ENCODE measurements around the gene TSKU.

The TSKU gene

DNA sequence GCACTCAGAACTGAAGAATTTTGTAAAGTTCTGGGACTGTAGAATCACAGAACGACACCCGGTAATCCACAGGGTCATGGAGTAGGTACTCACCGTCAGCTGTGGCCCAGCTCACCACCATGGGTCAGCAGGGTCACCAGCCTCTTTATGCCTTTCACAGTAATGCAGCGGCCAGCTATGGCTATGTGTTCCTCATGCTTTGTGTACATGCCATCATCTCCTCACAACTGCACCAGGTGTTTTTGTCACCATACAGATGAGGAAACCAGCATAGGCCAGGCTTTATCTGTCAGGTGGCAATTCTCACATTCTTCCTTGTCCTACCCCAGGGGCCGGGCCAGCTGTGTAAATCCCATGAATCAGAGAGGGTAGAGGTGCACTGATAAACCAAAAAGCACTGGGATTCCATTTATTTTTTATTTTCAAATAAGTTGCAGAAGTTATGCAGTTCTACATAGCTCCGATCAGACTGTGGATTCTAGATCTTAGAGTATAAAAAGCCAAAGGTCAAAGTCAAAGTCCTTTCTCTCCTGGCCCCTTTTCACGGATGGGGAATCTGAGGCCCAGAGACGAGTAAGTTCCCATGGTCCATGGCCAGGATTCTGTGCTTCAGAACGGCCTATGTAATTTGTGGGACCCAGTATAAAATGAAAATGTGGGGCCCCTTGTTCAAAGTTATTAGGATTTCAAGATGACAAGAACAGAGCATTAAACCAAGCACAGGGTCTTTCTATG is 17.5 kb downstream of the TSKU start:
- no peak overlapping the region for H3K9ac ChIP-seq (ENCODE audit: low read depth, low read length)
- no peaks in the 10 kb centered on the region for H3K9me3 ChIP-seq (replicated peaks; ENCODE audit: low read length)
- H3K4me3 ChIP-seq (ENCODE audit: low read length): no peak overlapping the region
- H3K4me2 ChIP-seq (ENCODE audit: low read length): no peak overlapping the region
- no peaks in the 10 kb centered on the region for H3K36me3 ChIP-seq (ENCODE audit: insufficient read depth, low read length)
- H3K4me1 ChIP-seq (ENCODE audit: control insufficient read depth, insufficient read depth, low read length): peaks cover 23% of the 10 kb centered on the region
- no peaks in the 10 kb centered on the region for H3K27me3 ChIP-seq (ENCODE audit: control insufficient read depth, insufficient read depth, low read length)

DNA sequence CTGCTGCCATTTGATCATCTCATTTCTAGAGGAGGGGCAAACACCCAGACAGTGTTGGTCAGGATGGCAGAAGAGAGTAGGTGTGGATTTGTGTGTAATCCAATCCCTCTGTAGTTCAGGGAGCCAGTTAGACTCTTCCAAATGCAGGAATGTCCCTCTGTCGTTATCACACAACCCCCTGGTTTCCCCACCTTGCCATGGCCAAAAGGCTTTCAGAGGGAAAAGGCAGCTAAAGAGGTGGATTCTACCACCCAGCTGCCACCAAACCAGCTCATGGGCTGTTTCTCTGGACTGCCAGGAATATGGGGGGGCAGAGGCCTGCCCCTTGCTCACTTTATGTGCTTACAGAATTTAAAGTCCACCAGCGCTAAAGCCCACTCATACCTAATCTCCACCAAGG is 18.1 kb downstream of the TSKU start:
- no peak overlapping the region for H3K4me2 ChIP-seq (ENCODE audit: low read length)
- peaks cover 23% of the 10 kb centered on the region for H3K4me1 ChIP-seq (ENCODE audit: control insufficient read depth, insufficient read depth, low read length)
- H3K9ac ChIP-seq (ENCODE audit: low read depth, low read length): no peak overlapping the region
- H3K4me3 ChIP-seq (ENCODE audit: low read length): no peak overlapping the region
- H3K36me3 ChIP-seq (ENCODE audit: insufficient read depth, low read length): no peaks in the 10 kb centered on the region
- no peaks in the 10 kb centered on the region for H3K27me3 ChIP-seq (ENCODE audit: control insufficient read depth, insufficient read depth, low read length)
- H3K9me3 ChIP-seq (replicated peaks; ENCODE audit: low read length): no peaks in the 10 kb centered on the region

DNA sequence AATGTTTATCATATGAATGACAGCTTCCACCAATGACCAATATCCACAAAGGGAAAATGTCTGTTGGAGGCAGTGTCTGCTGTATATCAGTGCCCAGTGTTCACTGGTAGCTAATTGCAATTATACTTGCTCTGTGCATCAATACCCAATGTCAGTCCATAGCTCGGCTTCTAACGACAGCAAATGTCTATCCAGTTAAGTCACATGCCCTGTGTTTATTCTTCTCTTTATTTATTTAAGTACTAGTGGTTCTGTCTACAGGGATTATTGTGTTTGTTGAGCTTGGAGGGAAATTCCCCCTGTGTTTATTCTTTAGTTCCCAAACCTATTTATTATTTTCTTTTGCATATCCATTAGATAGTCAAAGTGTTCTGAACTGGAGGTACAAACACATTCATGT is 18.6 kb downstream of the TSKU start:
- H3K27me3 ChIP-seq (ENCODE audit: control insufficient read depth, insufficient read depth, low read length): no peaks in the 10 kb centered on the region
- no peaks in the 10 kb centered on the region for H3K36me3 ChIP-seq (ENCODE audit: insufficient read depth, low read length)
- no peak overlapping the region for H3K4me3 ChIP-seq (ENCODE audit: low read length)
- no peak overlapping the region for H3K4me2 ChIP-seq (ENCODE audit: low read length)
- peaks cover 23% of the 10 kb centered on the region for H3K4me1 ChIP-seq (ENCODE audit: control insufficient read depth, insufficient read depth, low read length)
- H3K9ac ChIP-seq (ENCODE audit: low read depth, low read length): no peak overlapping the region
- H3K9me3 ChIP-seq (replicated peaks; ENCODE audit: low read length): no peaks in the 10 kb centered on the region

DNA sequence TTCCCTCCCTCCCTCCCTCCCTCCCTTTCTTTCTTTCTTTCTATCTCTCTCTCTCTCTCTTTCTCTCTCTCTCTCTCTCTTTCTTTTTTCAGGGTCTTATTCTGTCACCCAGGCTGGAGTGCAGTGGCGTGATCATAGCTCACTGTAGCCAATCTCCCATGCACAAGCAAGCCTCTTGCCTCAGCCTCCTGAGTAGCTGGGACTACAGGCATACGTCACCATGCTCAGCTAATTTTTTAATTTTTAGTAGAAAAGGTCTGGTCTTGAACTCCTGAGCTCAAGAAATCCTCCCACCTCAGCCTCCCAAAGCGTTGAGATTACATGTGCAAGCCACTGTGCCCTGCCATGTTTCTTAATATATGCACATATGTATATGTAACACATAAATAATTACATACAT is 19.0 kb downstream of the TSKU start:
- no peak overlapping the region for H3K4me3 ChIP-seq (ENCODE audit: low read length)

GRCh38 chr11:76802621-76803020 is 19.5 kb downstream of the TSKU start:
- Histone ChIP-seq H3K4me2 (ENCODE audit: low read length) (no peak overlapping the region), H3K9ac (ENCODE audit: low read depth, low read length) (no peak overlapping the region), H3K27me3 (ENCODE audit: control insufficient read depth, insufficient read depth, low read length) (no peaks in the 10 kb centered on the region), H3K36me3 (ENCODE audit: insufficient read depth, low read length) (no peaks in the 10 kb centered on the region), H3K9me3 (replicated peaks; ENCODE audit: low read length) (no peaks in the 10 kb centered on the region), H3K4me1 (ENCODE audit: control insufficient read depth, insufficient read depth, low read length) (peaks cover 23% of the 10 kb centered on the region), H3K4me3 (ENCODE audit: low read length) (no peak overlapping the region)

More for the DNA sequence above, 19.0 kb downstream of the TSKU start:
- H3K27me3 ChIP-seq (ENCODE audit: control insufficient read depth, insufficient read depth, low read length): no peaks in the 10 kb centered on the region
- no peaks in the 10 kb centered on the region for H3K36me3 ChIP-seq (ENCODE audit: insufficient read depth, low read length)
- no peaks in the 10 kb centered on the region for H3K9me3 ChIP-seq (replicated peaks; ENCODE audit: low read length)
- no peak overlapping the region for H3K4me2 ChIP-seq (ENCODE audit: low read length)
- H3K9ac ChIP-seq (ENCODE audit: low read depth, low read length): no peak overlapping the region
- H3K4me1 ChIP-seq (ENCODE audit: control insufficient read depth, insufficient read depth, low read length): peaks cover 23% of the 10 kb centered on the region

DNA sequence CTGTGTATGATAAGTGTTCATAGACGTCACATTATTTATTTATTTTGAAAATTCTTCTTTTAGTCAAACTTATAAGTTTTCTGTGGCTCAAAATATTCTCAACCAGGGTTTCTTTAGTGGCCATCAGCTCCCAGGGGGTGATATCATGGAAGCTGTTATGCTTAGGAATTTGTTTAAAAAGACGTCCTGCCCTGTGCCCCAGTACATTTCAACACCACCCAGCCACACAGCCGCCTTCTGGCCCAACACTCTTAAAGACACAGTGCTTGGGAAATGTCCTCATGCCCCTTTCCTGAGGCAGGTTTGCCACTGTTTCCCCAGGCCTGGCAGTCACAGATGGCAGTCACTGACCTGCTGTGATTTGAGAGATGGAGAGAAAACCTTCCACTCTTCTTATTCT is 19.9 kb downstream of the TSKU start:
- H3K4me3 ChIP-seq (ENCODE audit: low read length): no peak overlapping the region
- H3K27me3 ChIP-seq (ENCODE audit: control insufficient read depth, insufficient read depth, low read length): no peaks in the 10 kb centered on the region
- no peak overlapping the region for H3K9ac ChIP-seq (ENCODE audit: low read depth, low read length)
- H3K9me3 ChIP-seq (replicated peaks; ENCODE audit: low read length): no peaks in the 10 kb centered on the region
- H3K36me3 ChIP-seq (ENCODE audit: insufficient read depth, low read length): no peaks in the 10 kb centered on the region
- H3K4me1 ChIP-seq (ENCODE audit: control insufficient read depth, insufficient read depth, low read length): peaks cover 23% of the 10 kb centered on the region
- no peak overlapping the region for H3K4me2 ChIP-seq (ENCODE audit: low read length)

DNA sequence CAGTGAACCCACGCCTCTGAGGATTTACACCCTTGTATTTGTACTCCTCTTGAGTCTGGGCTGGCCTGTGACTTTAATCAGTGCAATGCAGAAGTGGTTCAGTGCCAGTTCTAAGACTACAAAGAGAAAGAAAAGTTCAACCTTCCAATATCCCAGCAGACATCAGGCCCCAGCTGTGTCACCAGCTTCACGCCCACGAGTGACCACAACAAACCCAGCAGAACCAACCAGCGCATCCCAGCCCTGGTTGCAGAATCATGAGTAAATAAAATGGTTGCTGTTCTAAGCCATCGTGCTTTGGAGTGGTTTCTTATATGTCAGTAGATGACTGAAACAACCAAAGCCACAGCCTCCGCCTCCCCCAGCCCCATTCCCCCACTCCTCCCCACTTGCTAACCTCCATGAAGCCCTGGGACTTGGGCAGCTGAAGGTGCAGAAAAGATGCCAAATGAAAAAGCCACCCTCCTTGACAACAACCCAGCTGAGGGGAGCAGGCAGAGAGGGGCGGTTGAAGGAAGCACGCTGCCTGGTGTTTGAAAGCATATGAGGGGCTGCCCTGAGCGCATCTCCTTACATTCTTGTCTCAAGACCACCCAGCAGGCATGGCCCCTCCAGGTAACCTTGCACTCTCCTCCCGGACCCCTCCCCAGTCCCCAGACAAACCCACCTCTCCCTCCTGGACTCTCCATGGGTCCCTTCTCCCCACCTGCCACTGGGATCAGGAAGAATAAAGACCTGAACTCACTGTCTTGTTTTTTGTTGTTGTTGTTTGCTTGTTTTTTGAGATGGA is 20.9 kb downstream of the TSKU start:
- no peak overlapping the region for H3K4me2 ChIP-seq (ENCODE audit: low read length)
- no peaks in the 10 kb centered on the region for H3K9me3 ChIP-seq (replicated peaks; ENCODE audit: low read length)
- H3K9ac ChIP-seq (ENCODE audit: low read depth, low read length): no peak overlapping the region
- no peak overlapping the region for H3K4me3 ChIP-seq (ENCODE audit: low read length)
- H3K4me1 ChIP-seq (ENCODE audit: control insufficient read depth, insufficient read depth, low read length): peaks cover 21% of the 10 kb centered on the region
- no peaks in the 10 kb centered on the region for H3K27me3 ChIP-seq (ENCODE audit: control insufficient read depth, insufficient read depth, low read length)
- H3K36me3 ChIP-seq (ENCODE audit: insufficient read depth, low read length): no peaks in the 10 kb centered on the region

- no peak overlapping the region for H3K9ac ChIP-seq (ENCODE audit: low read depth, low read length)
- H3K4me3 ChIP-seq (ENCODE audit: low read length): no peak overlapping the region
- H3K4me2 ChIP-seq (ENCODE audit: low read length): no peak overlapping the region
- no peaks in the 10 kb centered on the region for H3K9me3 ChIP-seq (replicated peaks; ENCODE audit: low read length)
- H3K36me3 ChIP-seq (ENCODE audit: insufficient read depth, low read length): no peaks in the 10 kb centered on the region
- H3K4me1 ChIP-seq (ENCODE audit: control insufficient read depth, insufficient read depth, low read length): peaks cover 14% of the 10 kb centered on the region
- H3K27me3 ChIP-seq (ENCODE audit: control insufficient read depth, insufficient read depth, low read length): no peaks in the 10 kb centered on the region
Measured at GRCh38 chr11:76805206-76805913, 22.2 kb downstream of the TSKU start.

- Histone ChIP-seq H3K4me2 (ENCODE audit: low read length) (no peak overlapping the region), H3K36me3 (ENCODE audit: insufficient read depth, low read length) (no peaks in the 10 kb centered on the region), H3K4me1 (ENCODE audit: control insufficient read depth, insufficient read depth, low read length) (peaks cover 14% of the 10 kb centered on the region), H3K9me3 (replicated peaks; ENCODE audit: low read length) (no peaks in the 10 kb centered on the region), H3K4me3 (ENCODE audit: low read length) (no peak overlapping the region), H3K9ac (ENCODE audit: low read depth, low read length) (no peak overlapping the region), H3K27me3 (ENCODE audit: control insufficient read depth, insufficient read depth, low read length) (no peaks in the 10 kb centered on the region)
Measured at GRCh38 chr11:76806131-76806530, 23.0 kb downstream of the TSKU start.

- no peaks in the 10 kb centered on the region for H3K9me3 ChIP-seq (replicated peaks; ENCODE audit: low read length)
- H3K4me2 ChIP-seq (ENCODE audit: low read length): no peak overlapping the region
- no peaks in the 10 kb centered on the region for H3K27me3 ChIP-seq (ENCODE audit: control insufficient read depth, insufficient read depth, low read length)
- no peak overlapping the region for H3K4me3 ChIP-seq (ENCODE audit: low read length)
- no peaks in the 10 kb centered on the region for H3K36me3 ChIP-seq (ENCODE audit: insufficient read depth, low read length)
- peaks cover 14% of the 10 kb centered on the region for H3K4me1 ChIP-seq (ENCODE audit: control insufficient read depth, insufficient read depth, low read length)
- no peak overlapping the region for H3K9ac ChIP-seq (ENCODE audit: low read depth, low read length)
Measured at GRCh38 chr11:76806608-76807205, 23.6 kb downstream of the TSKU start.

DNA sequence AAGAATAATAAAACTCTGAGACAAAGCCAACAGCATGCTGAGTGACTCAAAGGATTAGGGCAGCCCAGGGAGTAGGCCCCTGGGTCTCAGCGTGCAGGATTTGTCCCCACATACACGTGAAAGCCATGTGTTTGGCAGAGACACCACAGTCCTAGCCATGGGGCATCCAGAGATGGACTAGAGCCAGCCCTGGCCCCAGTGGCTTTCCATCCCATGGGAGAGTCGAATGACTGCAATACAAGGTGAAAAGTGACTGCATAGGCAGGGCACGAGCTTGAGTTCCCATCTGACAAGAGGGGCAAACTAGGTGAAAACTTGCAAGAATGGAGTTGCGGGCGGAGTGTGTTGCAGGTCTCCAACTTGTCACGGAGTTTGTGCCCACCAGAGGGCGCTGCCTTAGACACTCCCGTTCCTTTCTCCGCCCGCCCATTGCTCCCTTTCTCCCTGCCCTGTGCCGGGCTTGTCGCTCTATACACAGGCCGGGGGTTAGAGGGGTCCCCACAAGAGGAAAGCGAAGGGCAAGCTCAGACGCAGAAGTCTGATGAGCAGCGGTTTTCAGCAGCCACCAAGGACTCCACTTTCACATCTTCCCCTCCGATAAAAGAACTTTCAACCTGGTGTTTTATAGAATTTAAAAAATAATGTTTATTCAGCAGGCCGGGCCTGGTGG is 24.2 kb downstream of the TSKU start:
- H3K27me3 ChIP-seq (ENCODE audit: control insufficient read depth, insufficient read depth, low read length): no peaks in the 10 kb centered on the region
- no peak overlapping the region for H3K9ac ChIP-seq (ENCODE audit: low read depth, low read length)
- peak overlapping the region; percentile 21 for H3K4me3 ChIP-seq (ENCODE audit: low read length)
- peak overlapping the region; percentile 64 for H3K4me2 ChIP-seq (ENCODE audit: low read length)
- H3K9me3 ChIP-seq (replicated peaks; ENCODE audit: low read length): no peaks in the 10 kb centered on the region
- no peaks in the 10 kb centered on the region for H3K36me3 ChIP-seq (ENCODE audit: insufficient read depth, low read length)
- H3K4me1 ChIP-seq (ENCODE audit: control insufficient read depth, insufficient read depth, low read length): peaks cover 14% of the 10 kb centered on the region
